ENCODE results near the gene VPS13A.

VPS13A gene

GRCh38 chr9:77463151-77463550 is 285.8 kb downstream of the VPS13A start:
- DNase-seq, result no peak

GRCh38 chr9:77464661-77465060 is 287.3 kb downstream of the VPS13A start:
- no peak for DNase-seq

- DNase-seq, result no peak
These were observed 292.3 kb downstream of the VPS13A start for GRCh38 chr9:77469515-77470231.
